Mammary epithelial cell (primary cell): Measurements from ENCODE around the gene CCNK.

Experiments
- EZH2 ChIP-seq: IDR thresholded peaks from 2 replicates; pipeline ENCODE4 v1.6.1; 2012; ENCODE audit warnings: low read length, inconsistent platforms, borderline replicate concordance
- TF ChIP-seq, protein P1 (sequence below), 2 donors: IDR thresholded peaks in 1 of 2; conservative IDR thresholded peaks in 1 of 2; 2 replicates each; pipeline ENCODE4 v1.5.1; 2011 to 2012; ENCODE audit warnings: inconsistent platforms in 2 of 2, low read length in 2 of 2, mild to moderate bottlenecking in 2 of 2, control low read depth in 1 of 2, low read depth in 1 of 2; ENCODE audit not compliant: insufficient read depth in 1 of 2; ENCODE audit errors: extremely low read depth in 1 of 2

GRCh38 chr14:99513946-99514551 is 32.8 kb downstream of the CCNK start:
- TF ChIP-seq, protein P1, sequence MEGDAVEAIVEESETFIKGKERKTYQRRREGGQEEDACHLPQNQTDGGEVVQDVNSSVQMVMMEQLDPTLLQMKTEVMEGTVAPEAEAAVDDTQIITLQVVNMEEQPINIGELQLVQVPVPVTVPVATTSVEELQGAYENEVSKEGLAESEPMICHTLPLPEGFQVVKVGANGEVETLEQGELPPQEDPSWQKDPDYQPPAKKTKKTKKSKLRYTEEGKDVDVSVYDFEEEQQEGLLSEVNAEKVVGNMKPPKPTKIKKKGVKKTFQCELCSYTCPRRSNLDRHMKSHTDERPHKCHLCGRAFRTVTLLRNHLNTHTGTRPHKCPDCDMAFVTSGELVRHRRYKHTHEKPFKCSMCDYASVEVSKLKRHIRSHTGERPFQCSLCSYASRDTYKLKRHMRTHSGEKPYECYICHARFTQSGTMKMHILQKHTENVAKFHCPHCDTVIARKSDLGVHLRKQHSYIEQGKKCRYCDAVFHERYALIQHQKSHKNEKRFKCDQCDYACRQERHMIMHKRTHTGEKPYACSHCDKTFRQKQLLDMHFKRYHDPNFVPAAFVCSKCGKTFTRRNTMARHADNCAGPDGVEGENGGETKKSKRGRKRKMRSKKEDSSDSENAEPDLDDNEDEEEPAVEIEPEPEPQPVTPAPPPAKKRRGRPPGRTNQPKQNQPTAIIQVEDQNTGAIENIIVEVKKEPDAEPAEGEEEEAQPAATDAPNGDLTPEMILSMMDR (conservative IDR thresholded peaks at IDR 0.05 in 1 of 2, IDR thresholded peaks at IDR 0.05 in 1 of 2; ENCODE audit: extremely low read depth in 1 of 2, insufficient read depth in 1 of 2, low read depth in 1 of 2, low read length in 2 of 2): no peak
- TF ChIP-seq EZH2: no peak
